OCI-LY7 (cell line): ENCODE measurements around the gene OR2W3. TPM values are rescaled to one million over a fixed set of nuclear protein-coding genes. Genes with fewer than 3 reads are reported as not detected.

Experiments
- BruUV-seq: library from RNA; stranded (reverse); fragments of 400-500 nt; replicated peaks from 2 replicates; lab custom pipeline; 2021; lab: Mats Ljungman, UMichigan
- CTCF ChIA-PET: fragments of 300-600 bp; sonication (Branson Sonifier 250); formaldehyde crosslinking; loops from one replicate; lab custom pipeline; 2022; ENCODE audit warnings: antibody characterized with exemption; ENCODE audit not compliant: unreplicated experiment; lab: Charles Lee
- POLR2A ChIA-PET: fragments of 300-600 bp; sonication (Branson Sonifier 250); formaldehyde crosslinking; loops from one replicate; lab custom pipeline; 2022; ENCODE audit warnings: antibody characterized with exemption; lab: Charles Lee
- DNase-seq: peaks from one replicate; pipeline ENCODE4 v3.0.0-alpha.2; 2015; ENCODE audit warnings: low spot score
- H2AFZ ChIP-seq: fragments of 200-600 bp; sonication (generic), shearing (Covaris generic); 2 replicates; pipeline ENCODE4 v1.6.1; 2014; ENCODE audit warnings: mild to moderate bottlenecking, antibody characterized with exemption, low read length, moderate library complexity
- H3K27ac ChIP-seq: fragments of 200-600 bp; sonication (generic); 2 replicates; pipeline ENCODE4 v1.5.1; 2014; ENCODE audit warnings: mixed run types, low read depth, mild to moderate bottlenecking, moderate library complexity, low read length, inconsistent platforms; ENCODE audit not compliant: poor library complexity, severe bottlenecking
- H3K36me3 ChIP-seq: fragments of 200-600 bp; sonication (generic); 2 replicates; pipeline ENCODE4 v1.6.1; 2014; ENCODE audit warnings: mild to moderate bottlenecking, antibody characterized with exemption, low read length, moderate library complexity, mixed read lengths; ENCODE audit not compliant: insufficient read depth
- H3K4me1 ChIP-seq: fragments of 200-600 bp; sonication (generic); 2 replicates; pipeline ENCODE4 v1.5.1; 2014; ENCODE audit warnings: mild to moderate bottlenecking, low read length; ENCODE audit not compliant: insufficient read depth, poor library complexity, severe bottlenecking
- H3K4me2 ChIP-seq: fragments of 200-600 bp; sonication (generic); 2 replicates; pipeline ENCODE4 v1.6.1; 2014; ENCODE audit warnings: mild to moderate bottlenecking, low read length
- H3K4me3 ChIP-seq: fragments of 200-600 bp; sonication (generic); 2 replicates; pipeline ENCODE4 v1.5.1; 2014; ENCODE audit warnings: mild to moderate bottlenecking, low read depth, low read length; ENCODE audit not compliant: poor library complexity, severe bottlenecking
- H3K79me2 ChIP-seq: fragments of 200-600 bp; sonication (generic); 2 replicates; pipeline ENCODE4 v1.6.1; 2016; ENCODE audit warnings: low read depth, mild to moderate bottlenecking, low read length, moderate library complexity, mixed read lengths; ENCODE audit not compliant: insufficient read depth
- H3K9me2 ChIP-seq: fragments of 200-600 bp; sonication (generic); 2 replicates; pipeline ENCODE4 v1.6.1; 2016; ENCODE audit warnings: mild to moderate bottlenecking, low read length, mixed read lengths; ENCODE audit not compliant: insufficient read depth
- H3K9me3 ChIP-seq: fragments of 200-600 bp; sonication (generic); 2 replicates; pipeline ENCODE4 v1.6.1; 2014; ENCODE audit warnings: mild to moderate bottlenecking, mixed run types, low read length, mixed read lengths
- H4K20me1 ChIP-seq: fragments of 200-600 bp; sonication (generic); 2 replicates; pipeline ENCODE4 v1.6.1; 2014; ENCODE audit warnings: mild to moderate bottlenecking, antibody characterized with exemption, low read length, moderate library complexity, mixed read lengths; ENCODE audit not compliant: insufficient read depth
- CTCF ChIP-seq: fragments of 200-600 bp; sonication (generic); conservative IDR thresholded peaks from 2 replicates; pipeline ENCODE4 v1.5.1; 2014; ENCODE audit warnings: mild to moderate bottlenecking, antibody characterized with exemption, low read length, moderate library complexity, mixed read lengths
- EZH2phosphoT487 ChIP-seq: fragments of 200-600 bp; sonication (generic); IDR thresholded peaks from 2 replicates; pipeline ENCODE4 v1.6.1; 2018; ENCODE audit warnings: low read depth, borderline replicate concordance, mild to moderate bottlenecking, mixed run types, antibody characterized with exemption, low read length, moderate library complexity, mixed read lengths
- intact Hi-C: fragments of 100-400 bp; cut with micrococcal nuclease; formaldehyde crosslinking; loops from one replicate; pipeline ENCODE4 v1.10.0; 2022; ENCODE audit not compliant: unreplicated experiment
- total RNA-seq, 2 experiments: library from RNA; depleted of rRNA in 1 of 2; stranded (reverse); fragments of >200 nt in 1 of 2; shearing (Covaris generic) in 1 of 2; gene quantifications; 2 replicates each; pipeline ENCODE4 v1.2.3, GENCODE V29; 2014 to 2022

The OR2W3 gene
- total RNA-seq, 2 experiments from 2014 or later = not detected

GRCh38 chr1:247883346-247883745 lies 12.0 kb upstream of the OR2W3 start:
- Histone ChIP-seq H3K9me2 (no peaks in the 10 kb centered on the region), H3K27ac (no peak overlapping the region), H4K20me1 (no peaks in the 10 kb centered on the region), H3K36me3 (no peaks in the 10 kb centered on the region), H3K4me2 (no peak overlapping the region), H2AFZ (no peak overlapping the region), H3K9me3 (no peaks in the 10 kb centered on the region), H3K4me1 (no peaks in the 10 kb centered on the region), H3K79me2 (no peaks in the 10 kb centered on the region), H3K4me3 (no peak overlapping the region)
- DNase-seq = no peak
- POLR2A ChIA-PET = no interaction called here
- BruUV-seq = no TSS peak
- CTCF ChIA-PET = no interaction called here
- TF ChIP-seq CTCF (no peak), EZH2phosphoT487 (no peak)
- intact Hi-C loops = no loop called here

- BruUV-seq = no TSS peak
- Histone ChIP-seq H3K9me2 (no peaks in the 10 kb centered on the region), H3K36me3 (no peaks in the 10 kb centered on the region), H3K4me2 (no peak overlapping the region), H3K9me3 (no peaks in the 10 kb centered on the region), H3K27ac (no peak overlapping the region), H4K20me1 (no peaks in the 10 kb centered on the region), H3K79me2 (no peaks in the 10 kb centered on the region), H3K4me1 (no peaks in the 10 kb centered on the region), H2AFZ (no peak overlapping the region), H3K4me3 (no peak overlapping the region)
- no peak for TF ChIP-seq CTCF
- TF ChIP-seq EZH2phosphoT487 = no peak
- intact Hi-C loops = no loop called here
- POLR2A ChIA-PET = interaction anchor here (0.6 to 0.7 kb wide), 2 partner anchors 10 to 951 kb away, joined by 3 read pairs; partner anchors contain the start of gene OR2W3
- CTCF ChIA-PET = interaction anchor here (0.6 kb wide), 1 partner anchor 326 kb away, joined by 3 read pairs; no protein-coding TSS in a partner anchor
- DNase-seq = no peak
Observed at GRCh38 chr1:247884797-247885413, 10.5 kb upstream of the OR2W3 start.

GRCh38 chr1:247895976-247896375 lies 589 bp downstream of the OR2W3 start:
- no peaks in the 10 kb centered on the region for H3K9me2 ChIP-seq
- ChIA-PET CTCF (no interaction called here), POLR2A (interaction anchor here (1.2 kb wide), 1 partner anchor 11 kb away, joined by 3 read pairs; no protein-coding TSS in a partner anchor)
- intact Hi-C loops = no loop called here
- no peak for TF ChIP-seq CTCF
- no peak for TF ChIP-seq EZH2phosphoT487
- BruUV-seq = no TSS peak
- no peaks in the 10 kb centered on the region for H3K36me3 ChIP-seq
- no peak overlapping the region for H3K4me2 ChIP-seq
- H3K9me3 ChIP-seq = no peaks in the 10 kb centered on the region
- H3K4me1 ChIP-seq = no peaks in the 10 kb centered on the region
- DNase-seq = no peak
- no peaks in the 10 kb centered on the region for H4K20me1 ChIP-seq
- H3K79me2 ChIP-seq = no peaks in the 10 kb centered on the region
- no peak overlapping the region for H3K4me3 ChIP-seq
- H3K27ac ChIP-seq = no peak overlapping the region
- no peak overlapping the region for H2AFZ ChIP-seq
